Measurements from ENCODE around the gene ZNF594. TPM values are rescaled to one million over a fixed set of nuclear protein-coding genes. Genes with fewer than 3 reads are reported as not detected.

The ZNF594 gene
- total and polyA plus RNA-seq, 3 experiments from 2014 or later = 1.2 to 14.9 (median 11.7) TPM

Other genes with a start within 250 kb of the ZNF594 start
- gene PFN1, start 243.3 kb downstream of the ZNF594 start, total RNA-seq = 1,000 to 10,000 TPM; 1,826 to 1,841 TPM
- 2,601 TPM for gene PFN1, start 243.3 kb downstream of the ZNF594 start, polyA plus RNA-seq
- 10 to 100 TPM; 27.1 to 29.4 TPM for gene ENO3, start 240.7 kb downstream of the ZNF594 start, total RNA-seq
- 1.3 TPM for gene ENO3, start 240.7 kb downstream of the ZNF594 start, polyA plus RNA-seq
- 10 to 100 TPM; 63.4 to 64.2 TPM for gene SPAG7, start 224.1 kb downstream of the ZNF594 start, total RNA-seq
- 112 TPM for gene SPAG7, start 224.1 kb downstream of the ZNF594 start, polyA plus RNA-seq
- gene CAMTA2, start 204.2 kb downstream of the ZNF594 start, total RNA-seq = 10 to 100 TPM; 85.6 to 90.6 TPM
- 19.6 TPM for gene CAMTA2, start 204.2 kb downstream of the ZNF594 start, polyA plus RNA-seq
- gene INCA1, start 194.3 kb downstream of the ZNF594 start, total RNA-seq = under 1 TPM; 0.18 to 0.37 TPM
- gene INCA1, start 194.3 kb downstream of the ZNF594 start, polyA plus RNA-seq = 0.58 TPM
- 10 to 100 TPM; 73.4 to 77.3 TPM for gene KIF1C, start 193.9 kb downstream of the ZNF594 start, total RNA-seq
- 8.0 TPM for gene KIF1C, start 193.9 kb downstream of the ZNF594 start, polyA plus RNA-seq
- under 1 TPM; 0.35 to 0.64 TPM for gene SLC52A1, start 156.4 kb downstream of the ZNF594 start, total RNA-seq
- 0.12 TPM for gene SLC52A1, start 156.4 kb downstream of the ZNF594 start, polyA plus RNA-seq
- 1 to 10 TPM; 3.7 to 4.2 TPM for gene ZFP3, start 113.4 kb downstream of the ZNF594 start, total RNA-seq
- gene ZFP3, start 113.4 kb downstream of the ZNF594 start, polyA plus RNA-seq = 0.75 TPM
- gene ZNF232, start 80.0 kb downstream of the ZNF594 start, total RNA-seq = 10 to 100 TPM; 21.8 to 22.9 TPM
- 5.7 TPM for gene ZNF232, start 80.0 kb downstream of the ZNF594 start, polyA plus RNA-seq
- gene USP6, start 75.8 kb downstream of the ZNF594 start, total RNA-seq = under 1 TPM in 1 of 2 experiments, not detected in 1; 0.09 TPM
- gene USP6, start 75.8 kb downstream of the ZNF594 start, polyA plus RNA-seq = 0.05 TPM
- gene SCIMP, start 43.0 kb upstream of the ZNF594 start, total RNA-seq = under 1 TPM; 0.22 TPM
- gene SCIMP, start 43.0 kb upstream of the ZNF594 start, polyA plus RNA-seq = 0.81 TPM
- 10 to 100 TPM; 60.9 to 64.0 TPM for gene RABEP1, start 90.4 kb upstream of the ZNF594 start, total RNA-seq
- gene RABEP1, start 90.4 kb upstream of the ZNF594 start, polyA plus RNA-seq = 44.4 TPM
- gene NUP88, start 227.8 kb upstream of the ZNF594 start, total RNA-seq = 100 to 1,000 TPM; 131 to 144 TPM
- 113 TPM for gene NUP88, start 227.8 kb upstream of the ZNF594 start, polyA plus RNA-seq
- gene RPAIN, start 228.3 kb upstream of the ZNF594 start, total RNA-seq = 10 to 100 TPM; 50.6 to 51.0 TPM
- 36.9 TPM for gene RPAIN, start 228.3 kb upstream of the ZNF594 start, polyA plus RNA-seq
- gene C1QBP, start 247.3 kb upstream of the ZNF594 start, total RNA-seq = 100 to 1,000 TPM; 544 to 565 TPM
- 241 TPM for gene C1QBP, start 247.3 kb upstream of the ZNF594 start, polyA plus RNA-seq